Neural cell (in vitro differentiated cells): ENCODE results near the gene MEF2A. TPM values are rescaled to one million over a fixed set of nuclear protein-coding genes. Genes with fewer than 3 reads are reported as not detected.
A peak's percentile ranks its signal among the peaks of the same experiment; 100 is the strongest.
"Not testable (repeated sequence)": the region's sequence is repeated elsewhere in the genome, so short reads cannot be mapped to it uniquely, and the experiment has no call there.

Experiments
- H2AFZ ChIP-seq: fragments of 200-600, 300-800 bp; sonication (generic), shearing (Covaris generic); 2 replicates; pipeline ENCODE4 v1.6.0; 2014; ENCODE audit warnings: low read depth, mild to moderate bottlenecking, antibody characterized with exemption, low read length, moderate library complexity
- H3F3A ChIP-seq: fragments of 200-600 bp; shearing (Covaris generic); 2 replicates; pipeline ENCODE4 v1.6.1; 2016; ENCODE audit warnings: mild to moderate bottlenecking, moderate library complexity, mixed read lengths, antibody characterized with exemption, low read length; ENCODE audit not compliant: insufficient read depth, poor library complexity, severe bottlenecking
- H3K27ac ChIP-seq: fragments of 200-600, 300-800 bp; sonication (generic), shearing (Covaris generic); 2 replicates; pipeline ENCODE4 v1.5.1; 2014; ENCODE audit warnings: mild to moderate bottlenecking, low read length, moderate library complexity
- H3K27me3 ChIP-seq: fragments of 300-800, 200-600 bp; sonication (generic), shearing (Covaris generic); 2 replicates; pipeline ENCODE4 v1.6.0; 2014; ENCODE audit warnings: mild to moderate bottlenecking, low read depth, low read length, moderate library complexity; ENCODE audit not compliant: insufficient read depth
- H3K36me3 ChIP-seq: fragments of 300-800, 200-600 bp; sonication (generic), shearing (Covaris generic); 2 replicates; pipeline ENCODE4 v1.5.1; 2014; ENCODE audit warnings: mild to moderate bottlenecking, antibody characterized with exemption, low read length, moderate library complexity; ENCODE audit not compliant: insufficient read depth
- H3K4me2 ChIP-seq: fragments of 300-800, 200-600 bp; sonication (generic), shearing (Covaris generic); 2 replicates; pipeline ENCODE4 v1.6.0; 2014; ENCODE audit warnings: mild to moderate bottlenecking, low read length
- H3K4me3 ChIP-seq: fragments of 300-800, 200-600 bp; sonication (generic), shearing (Covaris generic); 2 replicates; pipeline ENCODE4 v1.5.1; 2014; ENCODE audit warnings: mild to moderate bottlenecking, low read length, moderate library complexity
- H3K79me2 ChIP-seq: fragments of 200-600 bp; shearing (Covaris generic); replicated peaks from 2 replicates; pipeline ENCODE4 v1.6.0; 2014; ENCODE audit warnings: mild to moderate bottlenecking, low read length, moderate library complexity; ENCODE audit not compliant: insufficient read depth
- H3K9ac ChIP-seq: fragments of 300-800, 200-600 bp; sonication (generic), shearing (Covaris generic); 2 replicates; pipeline ENCODE4 v1.6.1; 2016; ENCODE audit warnings: mild to moderate bottlenecking, low read length, mixed read lengths
- H3K9me2 ChIP-seq: fragments of 200-600 bp; shearing (Covaris generic); 2 replicates; pipeline ENCODE4 v1.6.1; 2016; ENCODE audit warnings: mild to moderate bottlenecking, low read length, mixed read lengths; ENCODE audit not compliant: insufficient read depth
- H3K9me3 ChIP-seq: fragments of 200-600, 300-800 bp; sonication (generic), shearing (Covaris generic); 2 replicates; pipeline ENCODE4 v1.6.1; 2016; ENCODE audit warnings: mild to moderate bottlenecking, mixed run types, low read length, moderate library complexity, mixed read lengths
- H4K20me1 ChIP-seq: fragments of 200-600 bp; shearing (Covaris generic); 2 replicates; pipeline ENCODE4 v1.6.1; 2016; ENCODE audit warnings: mild to moderate bottlenecking, mixed run types; ENCODE audit not compliant: insufficient read depth
- EP300 ChIP-seq: fragments of 450-650 bp; conservative IDR thresholded peaks from 2 replicates; pipeline ENCODE4 v1.6.1; 2014; ENCODE audit warnings: antibody characterized with exemption, mild to moderate bottlenecking, moderate library complexity; ENCODE audit not compliant: poor library complexity, severe bottlenecking
- MXI1 ChIP-seq: fragments of 450-650 bp; conservative IDR thresholded peaks from 2 replicates; pipeline ENCODE4 v1.6.1; 2014; ENCODE audit warnings: antibody characterized with exemption, mild to moderate bottlenecking; ENCODE audit not compliant: poor library complexity, severe bottlenecking
- POLR2AphosphoS5 ChIP-seq: IDR thresholded peaks from 2 replicates; pipeline ENCODE4 v1.6.1; 2012
- SMC3 ChIP-seq: fragments of 450-650 bp; conservative IDR thresholded peaks from 2 replicates; pipeline ENCODE4 v1.6.1; 2014; ENCODE audit warnings: antibody characterized with exemption, mild to moderate bottlenecking, moderate library complexity; ENCODE audit not compliant: poor library complexity
- polyA plus RNA-seq: library from polyadenylated mRNA; depleted of rRNA; stranded (reverse); fragments of >200 nt; gene quantifications from 2 replicates; pipeline ENCODE4 v1.2.3, GENCODE V29; 2014
- TF ChIP-seq, protein P1 (sequence below): fragments of 450-650 bp; IDR thresholded peaks from 2 replicates; pipeline ENCODE4 v1.5.1; 2014; ENCODE audit warnings: antibody characterized with exemption, mild to moderate bottlenecking, moderate library complexity; ENCODE audit not compliant: poor library complexity, severe bottlenecking
- TF ChIP-seq, protein P2 (sequence below): IDR thresholded peaks from 2 replicates; pipeline ENCODE4 v1.6.1; 2012; ENCODE audit warnings: borderline replicate concordance

The MEF2A gene
- polyA plus RNA-seq, 1 donor from 2014 or later, result 32.2 TPM

DNA sequence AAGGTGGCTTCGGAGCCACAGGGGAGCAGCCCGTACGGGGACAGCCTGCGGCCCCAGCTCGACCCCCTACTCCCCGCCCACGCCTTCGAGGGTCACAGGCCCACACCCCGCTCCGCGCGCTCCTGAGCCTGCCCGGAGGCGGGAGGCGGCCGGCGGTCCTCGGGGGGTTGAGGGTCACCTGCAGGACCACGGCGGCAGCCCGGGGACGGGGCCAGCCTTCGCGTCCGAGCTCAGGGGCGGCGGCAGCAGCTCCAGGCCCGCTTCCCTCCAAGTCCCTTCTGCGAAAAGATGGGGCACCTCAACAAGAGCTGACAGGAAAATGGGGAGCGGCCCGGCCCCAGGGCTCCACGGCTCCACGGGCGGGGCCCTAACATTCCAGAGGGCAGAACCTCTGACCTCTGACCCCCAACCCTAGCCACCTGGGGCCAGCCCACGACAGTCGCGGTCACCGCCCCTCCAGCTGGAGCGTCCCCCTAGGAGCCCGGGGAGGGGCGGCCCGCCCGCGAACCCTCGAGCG is 167.0 kb downstream of the MEF2A start:
- Histone ChIP-seq H4K20me1 (no peaks in the 10 kb centered on the region), H3K27ac (no peak overlapping the region), H3K4me3 (peak overlapping the region; percentile 90), H3K9me2 (no peaks in the 10 kb centered on the region), H3K79me2 (no peaks in the 10 kb centered on the region), H3K9me3 (no peaks in the 10 kb centered on the region), H3F3A (no peaks in the 10 kb centered on the region), H2AFZ (peak overlapping the region; percentile 30), H3K9ac (peak overlapping the region; percentile 66), H3K27me3 (no peaks in the 10 kb centered on the region), H3K36me3 (peaks cover 4% of the 10 kb centered on the region), H3K4me2 (peak overlapping the region; percentile 70)
- TF ChIP-seq, protein P1, sequence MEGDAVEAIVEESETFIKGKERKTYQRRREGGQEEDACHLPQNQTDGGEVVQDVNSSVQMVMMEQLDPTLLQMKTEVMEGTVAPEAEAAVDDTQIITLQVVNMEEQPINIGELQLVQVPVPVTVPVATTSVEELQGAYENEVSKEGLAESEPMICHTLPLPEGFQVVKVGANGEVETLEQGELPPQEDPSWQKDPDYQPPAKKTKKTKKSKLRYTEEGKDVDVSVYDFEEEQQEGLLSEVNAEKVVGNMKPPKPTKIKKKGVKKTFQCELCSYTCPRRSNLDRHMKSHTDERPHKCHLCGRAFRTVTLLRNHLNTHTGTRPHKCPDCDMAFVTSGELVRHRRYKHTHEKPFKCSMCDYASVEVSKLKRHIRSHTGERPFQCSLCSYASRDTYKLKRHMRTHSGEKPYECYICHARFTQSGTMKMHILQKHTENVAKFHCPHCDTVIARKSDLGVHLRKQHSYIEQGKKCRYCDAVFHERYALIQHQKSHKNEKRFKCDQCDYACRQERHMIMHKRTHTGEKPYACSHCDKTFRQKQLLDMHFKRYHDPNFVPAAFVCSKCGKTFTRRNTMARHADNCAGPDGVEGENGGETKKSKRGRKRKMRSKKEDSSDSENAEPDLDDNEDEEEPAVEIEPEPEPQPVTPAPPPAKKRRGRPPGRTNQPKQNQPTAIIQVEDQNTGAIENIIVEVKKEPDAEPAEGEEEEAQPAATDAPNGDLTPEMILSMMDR, result no peak
- TF ChIP-seq MXI1, result peak; percentile 29
- peak; percentile 19 for TF ChIP-seq EP300
- TF ChIP-seq, protein P2, sequence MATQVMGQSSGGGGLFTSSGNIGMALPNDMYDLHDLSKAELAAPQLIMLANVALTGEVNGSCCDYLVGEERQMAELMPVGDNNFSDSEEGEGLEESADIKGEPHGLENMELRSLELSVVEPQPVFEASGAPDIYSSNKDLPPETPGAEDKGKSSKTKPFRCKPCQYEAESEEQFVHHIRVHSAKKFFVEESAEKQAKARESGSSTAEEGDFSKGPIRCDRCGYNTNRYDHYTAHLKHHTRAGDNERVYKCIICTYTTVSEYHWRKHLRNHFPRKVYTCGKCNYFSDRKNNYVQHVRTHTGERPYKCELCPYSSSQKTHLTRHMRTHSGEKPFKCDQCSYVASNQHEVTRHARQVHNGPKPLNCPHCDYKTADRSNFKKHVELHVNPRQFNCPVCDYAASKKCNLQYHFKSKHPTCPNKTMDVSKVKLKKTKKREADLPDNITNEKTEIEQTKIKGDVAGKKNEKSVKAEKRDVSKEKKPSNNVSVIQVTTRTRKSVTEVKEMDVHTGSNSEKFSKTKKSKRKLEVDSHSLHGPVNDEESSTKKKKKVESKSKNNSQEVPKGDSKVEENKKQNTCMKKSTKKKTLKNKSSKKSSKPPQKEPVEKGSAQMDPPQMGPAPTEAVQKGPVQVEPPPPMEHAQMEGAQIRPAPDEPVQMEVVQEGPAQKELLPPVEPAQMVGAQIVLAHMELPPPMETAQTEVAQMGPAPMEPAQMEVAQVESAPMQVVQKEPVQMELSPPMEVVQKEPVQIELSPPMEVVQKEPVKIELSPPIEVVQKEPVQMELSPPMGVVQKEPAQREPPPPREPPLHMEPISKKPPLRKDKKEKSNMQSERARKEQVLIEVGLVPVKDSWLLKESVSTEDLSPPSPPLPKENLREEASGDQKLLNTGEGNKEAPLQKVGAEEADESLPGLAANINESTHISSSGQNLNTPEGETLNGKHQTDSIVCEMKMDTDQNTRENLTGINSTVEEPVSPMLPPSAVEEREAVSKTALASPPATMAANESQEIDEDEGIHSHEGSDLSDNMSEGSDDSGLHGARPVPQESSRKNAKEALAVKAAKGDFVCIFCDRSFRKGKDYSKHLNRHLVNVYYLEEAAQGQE, result no peak

DNA sequence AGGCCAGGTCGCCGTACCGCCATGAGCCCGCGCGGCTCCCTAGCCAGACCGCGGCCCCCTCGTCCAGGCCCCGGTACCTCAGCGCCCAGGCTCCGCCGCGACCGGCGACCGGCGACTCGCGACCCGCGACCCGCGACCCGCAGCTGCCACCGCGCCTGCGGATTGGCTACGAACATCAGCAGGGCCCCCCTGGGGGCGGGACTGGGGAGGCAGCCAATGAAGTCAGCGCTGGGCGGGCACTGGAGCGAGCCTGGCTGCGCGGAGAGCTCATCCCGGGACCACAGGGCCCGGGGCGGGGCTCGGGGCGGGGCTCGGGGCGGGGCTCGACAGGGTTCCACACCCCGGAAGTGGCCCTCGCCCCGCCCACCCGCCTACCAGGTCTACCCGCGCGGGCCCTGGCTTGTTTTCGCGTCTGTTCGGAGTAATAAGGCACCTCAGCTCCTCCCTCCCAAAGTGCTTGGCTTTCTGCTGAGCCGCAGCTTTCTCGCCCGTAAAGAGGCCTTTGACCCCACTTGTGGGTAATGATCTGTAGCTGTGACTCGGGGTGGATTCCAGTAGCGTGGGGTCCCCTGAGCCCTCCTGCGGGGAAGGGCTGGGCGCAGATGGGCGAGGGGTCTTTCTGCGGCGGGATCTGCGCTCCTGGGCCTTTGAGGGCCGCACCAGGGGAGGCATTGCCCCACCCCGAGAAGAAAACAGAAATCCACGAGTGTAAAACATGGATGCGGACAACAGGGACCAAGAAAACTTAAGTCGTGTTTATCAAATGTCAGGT is 167.7 kb downstream of the MEF2A start, which contains the start of gene LYSMD4:
LYSMD4 (minus strand) TSS at position 170 of the 772 bp plus-strand sequence. CDS start 1,438 bp downstream, outside the sequence.
- TF ChIP-seq MXI1 (peak; percentile 41), POLR2AphosphoS5 (peak; percentile 28), SMC3 (no peak)
- H3K4me3 ChIP-seq, result peak within 1 kb of the TSS; percentile 90
- peak within 1 kb of the TSS; percentile 66 for H3K9ac ChIP-seq
- no peaks in the 10 kb centered on the region for H3F3A ChIP-seq
- H2AFZ ChIP-seq, result peak within 1 kb of the TSS; percentile 65
- H3K9me3 ChIP-seq, result no peaks in the 10 kb centered on the region
- no peak within 1 kb of the TSS for H3K27ac ChIP-seq
- H3K4me2 ChIP-seq, result peak within 1 kb of the TSS; percentile 70
- no peaks in the 10 kb centered on the region for H3K9me2 ChIP-seq
- H3K27me3 ChIP-seq, result no peaks in the 10 kb centered on the region
- peaks cover 4% of the 10 kb centered on the region for H3K36me3 ChIP-seq
- H4K20me1 ChIP-seq, result no peaks in the 10 kb centered on the region
- H3K79me2 ChIP-seq, result no peaks in the 10 kb centered on the region

DNA sequence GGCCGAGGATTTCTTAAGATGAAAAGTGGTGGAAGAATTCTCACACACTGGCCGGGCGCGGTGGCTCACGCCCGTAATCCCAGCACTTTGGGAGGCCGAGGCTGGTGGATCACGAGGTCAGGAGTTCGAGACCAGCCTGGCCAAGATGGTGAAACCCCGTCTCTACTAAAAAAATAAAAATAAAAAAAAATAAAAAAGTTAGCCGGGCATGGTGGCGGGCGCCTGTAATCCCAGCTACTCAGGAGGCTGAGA is 168.2 kb downstream of the MEF2A start:
- not testable (repeated sequence) for H3K9ac ChIP-seq, H3K79me2 ChIP-seq, H3K9me2 ChIP-seq, H3K36me3 ChIP-seq, H3K4me2 ChIP-seq, H2AFZ ChIP-seq, H3K9me3 ChIP-seq, H3F3A ChIP-seq, H3K27me3 ChIP-seq, H3K27ac ChIP-seq, H4K20me1 ChIP-seq
- H3K4me3 ChIP-seq, result peak overlapping the region; percentile 90
